C4-2B (cell line): ENCODE results near the gene SLC35F3.

ENCODE experiments used
- H3K27ac ChIP-seq: fragments of 450-650 bp; 2 replicates; pipeline ENCODE4 v1.5.1; 2017
- CTCF ChIP-seq: fragments of 450-650 bp; conservative IDR thresholded peaks from 2 replicates; pipeline ENCODE4 v1.5.1; 2017; ENCODE audit warnings: mild to moderate bottlenecking
- ZFX ChIP-seq: fragments of 450-650 bp; IDR thresholded peaks from 2 replicates; pipeline ENCODE4 v1.6.1; 2017

Gene SLC35F3

GRCh38 chr1:234264832-234265231 is 360.4 kb downstream of the SLC35F3 start:
- no peak overlapping the region for H3K27ac ChIP-seq
- TF ChIP-seq CTCF (no peak), ZFX (no peak)

GRCh38 chr1:234265321-234265720 is 360.8 kb downstream of the SLC35F3 start:
- TF ChIP-seq ZFX: no peak
- TF ChIP-seq CTCF: no peak
- H3K27ac ChIP-seq: no peak overlapping the region

GRCh38 chr1:234265861-234266260 is 361.4 kb downstream of the SLC35F3 start:
- H3K27ac ChIP-seq: no peak overlapping the region
- TF ChIP-seq ZFX (no peak), CTCF (no peak)

- TF ChIP-seq CTCF (no peak), ZFX (no peak)
- no peak overlapping the region for H3K27ac ChIP-seq
Observed at GRCh38 chr1:234270093-234270492, 365.6 kb downstream of the SLC35F3 start.

GRCh38 chr1:234270581-234271242 is 366.2 kb downstream of the SLC35F3 start:
- TF ChIP-seq CTCF (no peak), ZFX (no peak)
- H3K27ac ChIP-seq: no peak overlapping the region

- no peak overlapping the region for H3K27ac ChIP-seq
- no peak for TF ChIP-seq ZFX
- TF ChIP-seq CTCF: no peak
Observed at GRCh38 chr1:234271243-234271606, 366.7 kb downstream of the SLC35F3 start.

GRCh38 chr1:234272656-234273312 is 368.3 kb downstream of the SLC35F3 start:
- no peak overlapping the region for H3K27ac ChIP-seq
- TF ChIP-seq ZFX: no peak
- TF ChIP-seq CTCF: no peak
